Activated CD4-positive, alpha-beta T cell treated with anti-CD3 and anti-CD28 coated beads, Interleukin-2, amount 10 ng/mL, durations not matched to agents 24 days and 14 days (primary cell): ENCODE measurements around the gene MLH3. TPM values are rescaled to one million over a fixed set of nuclear protein-coding genes. Genes with fewer than 3 reads are reported as not detected.

ENCODE experiments used
- DNase-seq: peaks from one replicate; pipeline ENCODE4 v3.0.0; 2022
- H3K27ac Mint-ChIP-seq: one replicate; pipeline ENCODE4 v1.8.0; 2022; ENCODE audit warnings: mild to moderate bottlenecking, mixed read lengths
- H3K27me3 Mint-ChIP-seq: one replicate; pipeline ENCODE4 v1.8.0; 2022; ENCODE audit warnings: mixed read lengths
- H3K36me3 Mint-ChIP-seq: one replicate; pipeline ENCODE4 v1.8.0; 2022; ENCODE audit warnings: low read depth, mild to moderate bottlenecking, mixed read lengths
- H3K4me1 Mint-ChIP-seq: one replicate; pipeline ENCODE4 v1.8.0; 2021; ENCODE audit warnings: mixed read lengths
- H3K4me3 Mint-ChIP-seq: one replicate; pipeline ENCODE4 v1.8.0; 2022; ENCODE audit warnings: mild to moderate bottlenecking, moderate library complexity, mixed read lengths
- H3K9me3 Mint-ChIP-seq: one replicate; pipeline ENCODE4 v1.8.0; 2021; ENCODE audit warnings: mixed read lengths
- intact Hi-C: fragments of 100-400 bp; cut with micrococcal nuclease; formaldehyde crosslinking; loops from one replicate; pipeline ENCODE4 v1.15.1; 2023
- total RNA-seq: library from RNA; stranded (reverse); gene quantifications from 2 replicates; pipeline ENCODE4 v1.2.3, GENCODE V29; 2022

The MLH3 gene
- total RNA-seq, 1 donor from 2014 or later: 28.3 TPM

- H3K4me1 Mint-ChIP-seq: peaks cover 38% of the 10 kb centered on the region
- H3K9me3 Mint-ChIP-seq: no peaks in the 10 kb centered on the region
- H3K36me3 Mint-ChIP-seq: peaks cover 43% of the 10 kb centered on the region
- H3K27ac Mint-ChIP-seq: no peak overlapping the region
- no peak for DNase-seq
- no peaks in the 10 kb centered on the region for H3K27me3 Mint-ChIP-seq
- no peak overlapping the region for H3K4me3 Mint-ChIP-seq
- intact Hi-C loops: loop anchor here (10.0 kb wide), 1 partner anchor 195 kb away; no protein-coding TSS in a partner anchor
Measured at GRCh38 chr14:75059642-75060041, 8.4 kb upstream of the MLH3 start.

- Mint-ChIP-seq H3K4me1 (peaks cover 41% of the 10 kb centered on the region), H3K9me3 (no peaks in the 10 kb centered on the region), H3K27ac (no peak overlapping the region), H3K36me3 (peaks cover 43% of the 10 kb centered on the region), H3K27me3 (no peaks in the 10 kb centered on the region), H3K4me3 (no peak overlapping the region)
- no peak for DNase-seq
- intact Hi-C loops: no loop called here
Measured at GRCh38 chr14:75054421-75054820, 3.2 kb upstream of the MLH3 start.

- Mint-ChIP-seq H3K27ac (peak overlapping the region; percentile 71), H3K9me3 (no peaks in the 10 kb centered on the region), H3K27me3 (no peaks in the 10 kb centered on the region), H3K36me3 (peaks cover 43% of the 10 kb centered on the region), H3K4me1 (peaks cover 41% of the 10 kb centered on the region), H3K4me3 (no peak overlapping the region)
- DNase-seq: no peak
- intact Hi-C loops: no loop called here
Measured at GRCh38 chr14:75053396-75054291, 2.4 kb upstream of the MLH3 start.

- DNase-seq: no peak
- peak overlapping the region; percentile 92 for H3K4me3 Mint-ChIP-seq
- H3K27ac Mint-ChIP-seq: peak overlapping the region; percentile 97
- H3K27me3 Mint-ChIP-seq: no peaks in the 10 kb centered on the region
- H3K9me3 Mint-ChIP-seq: no peaks in the 10 kb centered on the region
- H3K36me3 Mint-ChIP-seq: peaks cover 51% of the 10 kb centered on the region
- H3K4me1 Mint-ChIP-seq: peaks cover 58% of the 10 kb centered on the region
- intact Hi-C loops: loop anchor here (2.0 kb wide), 1 partner anchor 17 kb away; the partner anchor contains the start of gene ZC2HC1C
Measured at GRCh38 chr14:75051556-75051899, 261 bp upstream of the MLH3 start.

- peaks cover 64% of the 10 kb centered on the region for H3K4me1 Mint-ChIP-seq
- H3K36me3 Mint-ChIP-seq: peaks cover 49% of the 10 kb centered on the region
- no peaks in the 10 kb centered on the region for H3K27me3 Mint-ChIP-seq
- H3K9me3 Mint-ChIP-seq: no peaks in the 10 kb centered on the region
- DNase-seq: no peak
- peak overlapping the region; percentile 27 for H3K27ac Mint-ChIP-seq
- H3K4me3 Mint-ChIP-seq: peak overlapping the region; percentile 92
- intact Hi-C loops: loop anchor here (2.0 to 5.0 kb wide), 2 partner anchors 19 to 37 kb away; partner anchors contain the start of gene ZC2HC1C
Measured at GRCh38 chr14:75049731-75050201, 1.5 kb downstream of the MLH3 start.

- Mint-ChIP-seq H3K27me3 (no peaks in the 10 kb centered on the region), H3K4me1 (peaks cover 66% of the 10 kb centered on the region), H3K4me3 (no peak overlapping the region), H3K9me3 (no peaks in the 10 kb centered on the region), H3K27ac (no peak overlapping the region), H3K36me3 (peaks cover 51% of the 10 kb centered on the region)
- no peak for DNase-seq
- intact Hi-C loops: loop anchor here (5.0 kb wide), 1 partner anchor 37 kb away; no protein-coding TSS in a partner anchor
Measured at GRCh38 chr14:75049136-75049535, 2.1 kb downstream of the MLH3 start.

GRCh38 chr14:75048101-75048500 lies 3.2 kb downstream of the MLH3 start:
- H3K27ac Mint-ChIP-seq: no peak overlapping the region
- DNase-seq: no peak
- H3K4me3 Mint-ChIP-seq: no peak overlapping the region
- H3K4me1 Mint-ChIP-seq: peaks cover 58% of the 10 kb centered on the region
- no peaks in the 10 kb centered on the region for H3K27me3 Mint-ChIP-seq
- H3K36me3 Mint-ChIP-seq: peaks cover 50% of the 10 kb centered on the region
- intact Hi-C loops: loop anchor here (5.0 kb wide), 1 partner anchor 36 kb away; no protein-coding TSS in a partner anchor
- no peaks in the 10 kb centered on the region for H3K9me3 Mint-ChIP-seq

- Mint-ChIP-seq H3K27ac (no peak overlapping the region), H3K27me3 (no peaks in the 10 kb centered on the region), H3K4me1 (peaks cover 52% of the 10 kb centered on the region), H3K9me3 (no peaks in the 10 kb centered on the region), H3K4me3 (no peak overlapping the region), H3K36me3 (peaks cover 44% of the 10 kb centered on the region)
- no peak for DNase-seq
- intact Hi-C loops: loop anchor here (5.0 kb wide), 1 partner anchor 35 kb away; no protein-coding TSS in a partner anchor
Measured at GRCh38 chr14:75047506-75047905, 3.8 kb downstream of the MLH3 start.

GRCh38 chr14:75046899-75047298 lies 4.4 kb downstream of the MLH3 start:
- Mint-ChIP-seq H3K36me3 (peaks cover 47% of the 10 kb centered on the region), H3K27me3 (no peaks in the 10 kb centered on the region), H3K4me3 (peak overlapping the region; percentile 13), H3K27ac (peak overlapping the region; percentile 81), H3K4me1 (peaks cover 51% of the 10 kb centered on the region), H3K9me3 (no peaks in the 10 kb centered on the region)
- no peak for DNase-seq
- intact Hi-C loops: loop anchor here (5.0 kb wide), 1 partner anchor 35 kb away; no protein-coding TSS in a partner anchor

- Mint-ChIP-seq H3K27ac (no peak overlapping the region), H3K4me3 (no peak overlapping the region), H3K36me3 (peaks cover 47% of the 10 kb centered on the region), H3K4me1 (peaks cover 47% of the 10 kb centered on the region), H3K27me3 (no peaks in the 10 kb centered on the region), H3K9me3 (no peaks in the 10 kb centered on the region)
- no peak for DNase-seq
- intact Hi-C loops: loop anchor here (5.0 kb wide), 1 partner anchor 34 kb away; no protein-coding TSS in a partner anchor
Measured at GRCh38 chr14:75046275-75046674, 5.0 kb downstream of the MLH3 start.

- H3K4me1 Mint-ChIP-seq: peaks cover 38% of the 10 kb centered on the region
- no peak overlapping the region for H3K4me3 Mint-ChIP-seq
- H3K36me3 Mint-ChIP-seq: peaks cover 49% of the 10 kb centered on the region
- no peak overlapping the region for H3K27ac Mint-ChIP-seq
- no peaks in the 10 kb centered on the region for H3K27me3 Mint-ChIP-seq
- DNase-seq: no peak
- intact Hi-C loops: loop anchor here (5.0 kb wide), 1 partner anchor 32 kb away; no protein-coding TSS in a partner anchor
- no peaks in the 10 kb centered on the region for H3K9me3 Mint-ChIP-seq
Measured at GRCh38 chr14:75044752-75045151, 6.5 kb downstream of the MLH3 start.

GRCh38 chr14:75044322-75044721 lies 6.9 kb downstream of the MLH3 start:
- Mint-ChIP-seq H3K27me3 (no peaks in the 10 kb centered on the region), H3K4me3 (no peak overlapping the region), H3K36me3 (peaks cover 46% of the 10 kb centered on the region), H3K4me1 (peaks cover 37% of the 10 kb centered on the region), H3K9me3 (no peaks in the 10 kb centered on the region), H3K27ac (no peak overlapping the region)
- no peak for DNase-seq
- intact Hi-C loops: no loop called here

- no peaks in the 10 kb centered on the region for H3K9me3 Mint-ChIP-seq
- no peak for DNase-seq
- peaks cover 39% of the 10 kb centered on the region for H3K36me3 Mint-ChIP-seq
- no peak overlapping the region for H3K27ac Mint-ChIP-seq
- H3K4me3 Mint-ChIP-seq: no peak overlapping the region
- no peaks in the 10 kb centered on the region for H3K27me3 Mint-ChIP-seq
- peaks cover 22% of the 10 kb centered on the region for H3K4me1 Mint-ChIP-seq
- intact Hi-C loops: no loop called here
Measured at GRCh38 chr14:75042035-75042434, 9.2 kb downstream of the MLH3 start.

- Mint-ChIP-seq H3K9me3 (no peaks in the 10 kb centered on the region), H3K4me3 (no peak overlapping the region), H3K4me1 (peaks cover 19% of the 10 kb centered on the region), H3K27ac (no peak overlapping the region), H3K27me3 (no peaks in the 10 kb centered on the region), H3K36me3 (peaks cover 41% of the 10 kb centered on the region)
- intact Hi-C loops: no loop called here
- no peak for DNase-seq
Measured at GRCh38 chr14:75041613-75042012, 9.7 kb downstream of the MLH3 start.
